LNCAP (cell line): Measurements from ENCODE around the gene IL15.

Experiments used
- CTCF ChIP-seq: fragments of 450-650 bp; IDR thresholded peaks from 2 replicates; pipeline ENCODE4 v1.5.1; 2017; ENCODE audit warnings: mild to moderate bottlenecking

Gene IL15

GRCh38 chr4:141686879-141687278 is 50.5 kb downstream of the IL15 start:
- TF ChIP-seq CTCF: no peak

- no peak for TF ChIP-seq CTCF
Observed at GRCh38 chr4:141692081-141692480, 55.7 kb downstream of the IL15 start.

- no peak for TF ChIP-seq CTCF
Observed at GRCh38 chr4:141697116-141697515, 60.7 kb downstream of the IL15 start.

GRCh38 chr4:141702472-141703182 is 66.2 kb downstream of the IL15 start:
- TF ChIP-seq CTCF: no peak

- TF ChIP-seq CTCF: peak; percentile 19; the same call in 1 of the 2 replicates
Observed at GRCh38 chr4:141703497-141703896, 67.1 kb downstream of the IL15 start.

GRCh38 chr4:141705048-141705746 is 68.8 kb downstream of the IL15 start:
- no peak for TF ChIP-seq CTCF

- TF ChIP-seq CTCF: no peak
Observed at GRCh38 chr4:141705747-141706377, 69.5 kb downstream of the IL15 start.
